Neuronal stem cell (in vitro differentiated cells): ENCODE data around the gene ARHGAP12.
A peak's percentile ranks its signal among the peaks of the same experiment; 100 is the strongest.

ENCODE experiments used
- DNase-seq: peaks from one replicate; pipeline ENCODE4 v3.0.0-alpha.2; 2013; ENCODE audit warnings: low spot score
- H2AFZ ChIP-seq: one replicate; pipeline ENCODE4 v1.6.1; 2013; ENCODE audit warnings: mild to moderate bottlenecking, low read length, inconsistent platforms
- H2AK5ac ChIP-seq: 2 replicates; pipeline ENCODE4 v1.6.1; 2013; ENCODE audit warnings: low read depth, mild to moderate bottlenecking, inconsistent platforms, low read length, moderate library complexity, mixed read lengths
- H2BK120ac ChIP-seq: 2 replicates; pipeline ENCODE4 v1.6.1; 2013; ENCODE audit warnings: low read depth, mild to moderate bottlenecking, inconsistent platforms, low read length, moderate library complexity, mixed read lengths
- H2BK12ac ChIP-seq: one replicate; pipeline ENCODE4 v1.6.1; 2013; ENCODE audit warnings: low read length, inconsistent platforms
- H2BK15ac ChIP-seq: 2 replicates; pipeline ENCODE4 v1.6.1; 2013; ENCODE audit warnings: mild to moderate bottlenecking, low read length, inconsistent platforms, mixed read lengths
- H2BK5ac ChIP-seq: one replicate; pipeline ENCODE4 v1.6.1; 2013; ENCODE audit warnings: inconsistent platforms, mild to moderate bottlenecking, low read length, moderate library complexity
- H3K14ac ChIP-seq: one replicate; pipeline ENCODE4 v1.6.1; 2013; ENCODE audit warnings: low read length, inconsistent platforms
- H3K18ac ChIP-seq: 2 replicates; pipeline ENCODE4 v1.6.1; 2013; ENCODE audit warnings: low read length, inconsistent platforms
- H3K23ac ChIP-seq: 2 replicates; pipeline ENCODE4 v1.6.1; 2013; ENCODE audit warnings: low read depth, mild to moderate bottlenecking, mixed read lengths, low read length, inconsistent platforms; ENCODE audit not compliant: poor library complexity
- H3K27ac ChIP-seq: replicated peaks from 3 replicates; pipeline ENCODE4 v1.5.1; 2013; ENCODE audit warnings: low read length, inconsistent platforms
- H3K27me3 ChIP-seq, 3 experiments: 2 replicates each; pipeline ENCODE4 v1.6.1; 2013; ENCODE audit warnings: low read length in 3 of 3, mild to moderate bottlenecking in 2 of 3, inconsistent platforms in 1 of 3, low read depth in 1 of 3, mixed read lengths in 1 of 3, moderate library complexity in 1 of 3; ENCODE audit not compliant: control insufficient read depth in 3 of 3, insufficient read depth in 3 of 3
- H3K36me3 ChIP-seq, 2 donors: replicated peaks in 1 of 2; 2 replicates each; pipeline ENCODE4 v1.6.1; 2013; ENCODE audit warnings: low read length in 2 of 2; ENCODE audit not compliant: control insufficient read depth in 2 of 2, insufficient read depth in 2 of 2
- H3K4ac ChIP-seq: 2 replicates; pipeline ENCODE4 v1.6.1; 2013; ENCODE audit warnings: inconsistent platforms, mild to moderate bottlenecking, low read length, moderate library complexity
- H3K4me1 ChIP-seq, 2 donors: 1 replicate in 1 of 2; 2 replicates in 1 of 2; pipeline ENCODE4 v1.6.1; 2013; ENCODE audit warnings: low read length in 2 of 2, low read depth in 1 of 2; ENCODE audit not compliant: control insufficient read depth in 2 of 2, insufficient read depth in 1 of 2
- H3K4me2 ChIP-seq: one replicate; pipeline ENCODE4 v1.6.1; 2013; ENCODE audit warnings: mild to moderate bottlenecking, low read length, inconsistent platforms; ENCODE audit not compliant: insufficient read depth, poor library complexity, severe bottlenecking
- H3K4me3 ChIP-seq, 2 donors: 2 replicates each; pipeline ENCODE4 v1.5.1; 2013; ENCODE audit warnings: low read length in 2 of 2, mild to moderate bottlenecking in 2 of 2, inconsistent platforms in 1 of 2, moderate library complexity in 1 of 2
- H3K79me1 ChIP-seq: one replicate; pipeline ENCODE4 v1.6.1; 2013; ENCODE audit warnings: low read depth, mild to moderate bottlenecking, inconsistent platforms, low read length, moderate library complexity
- H3K9ac ChIP-seq: one replicate; pipeline ENCODE4 v1.6.1; 2013; ENCODE audit warnings: mild to moderate bottlenecking, low read depth, low read length, inconsistent platforms; ENCODE audit not compliant: poor library complexity
- H3K9me3 ChIP-seq, 2 donors: replicated peaks in 1 of 2; 2 replicates each; pipeline versions ENCODE3 to v1.6.1; 2013; ENCODE audit warnings: low read length in 2 of 2, mild to moderate bottlenecking in 2 of 2, inconsistent platforms in 1 of 2, low read depth in 1 of 2, mixed read lengths in 1 of 2, moderate library complexity in 1 of 2; ENCODE audit not compliant: control insufficient read depth in 2 of 2, insufficient read depth in 1 of 2
- H4K8ac ChIP-seq: one replicate; pipeline ENCODE4 v1.6.1; 2013; ENCODE audit warnings: low read depth, mild to moderate bottlenecking, inconsistent platforms, low read length, moderate library complexity
- H4K91ac ChIP-seq: one replicate; pipeline ENCODE4 v1.6.1; 2013; ENCODE audit warnings: low read length, low read depth, mild to moderate bottlenecking, inconsistent platforms; ENCODE audit not compliant: poor library complexity
- WGBS, 2 donors: extraction: QIAGEN DNeasy Blood & Tissue Kit; methylation state at CpG; one replicate each; pipeline ENCODE4 v1.1.7; 2013; ENCODE audit warnings: missing lambda C conversion rate in 2 of 2, mixed read lengths in 1 of 2; ENCODE audit not compliant: insufficient read length in 2 of 2, insufficient replicate concordance in 1 of 2; ENCODE audit errors: extremely low coverage in 2 of 2; 5-methylcytosine and 5-hydroxymethylcytosine counted together

ARHGAP12 gene

DNA sequence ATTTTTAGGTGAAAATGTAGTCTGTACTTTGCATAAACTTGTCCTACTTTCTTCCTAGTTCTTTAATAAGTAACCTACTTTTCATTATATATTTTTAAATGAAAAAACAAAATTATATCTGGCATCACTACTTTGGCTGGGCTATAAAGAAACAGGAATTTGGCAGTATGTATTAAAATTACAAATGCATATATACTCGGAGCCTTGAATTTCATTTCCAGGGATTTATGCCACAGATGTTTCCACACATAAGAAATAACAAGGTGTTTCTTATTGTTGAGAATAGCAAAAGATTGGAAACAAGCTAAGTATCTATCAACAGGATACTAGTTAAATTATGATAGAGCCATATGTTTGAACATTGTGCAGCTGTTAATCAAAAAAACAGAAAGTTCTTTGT, 2.2 kb upstream of the ARHGAP12 start:
- Histone ChIP-seq H3K4me1 (peaks cover 4 to 14% of the 10 kb centered on the region in 2 donors), H3K79me1 (peaks cover 4% of the 10 kb centered on the region), H2AK5ac (no peak overlapping the region), H3K9ac (no peak overlapping the region), H2AFZ (no peak overlapping the region), H3K18ac (no peak overlapping the region), H3K36me3 (no peaks in the 10 kb centered on the region), H2BK5ac (no peak overlapping the region), H2BK120ac (no peak overlapping the region), H3K27ac (no peak overlapping the region), H3K9me3 (no peaks in the 10 kb centered on the region), H3K4me2 (no peak overlapping the region), H3K23ac (no peak overlapping the region), H4K8ac (no peak overlapping the region), H2BK12ac (no peak overlapping the region), H2BK15ac (no peak overlapping the region), H3K4ac (no peak overlapping the region), H3K27me3 (no peaks in the 10 kb centered on the region), H4K91ac (no peak overlapping the region), H3K14ac (no peak overlapping the region), H3K4me3 (no peak overlapping the region)
- WGBS, 2 donors = no CpG with 5 or more reads among the region's 1 CpG
- DNase-seq = no peak

DNA sequence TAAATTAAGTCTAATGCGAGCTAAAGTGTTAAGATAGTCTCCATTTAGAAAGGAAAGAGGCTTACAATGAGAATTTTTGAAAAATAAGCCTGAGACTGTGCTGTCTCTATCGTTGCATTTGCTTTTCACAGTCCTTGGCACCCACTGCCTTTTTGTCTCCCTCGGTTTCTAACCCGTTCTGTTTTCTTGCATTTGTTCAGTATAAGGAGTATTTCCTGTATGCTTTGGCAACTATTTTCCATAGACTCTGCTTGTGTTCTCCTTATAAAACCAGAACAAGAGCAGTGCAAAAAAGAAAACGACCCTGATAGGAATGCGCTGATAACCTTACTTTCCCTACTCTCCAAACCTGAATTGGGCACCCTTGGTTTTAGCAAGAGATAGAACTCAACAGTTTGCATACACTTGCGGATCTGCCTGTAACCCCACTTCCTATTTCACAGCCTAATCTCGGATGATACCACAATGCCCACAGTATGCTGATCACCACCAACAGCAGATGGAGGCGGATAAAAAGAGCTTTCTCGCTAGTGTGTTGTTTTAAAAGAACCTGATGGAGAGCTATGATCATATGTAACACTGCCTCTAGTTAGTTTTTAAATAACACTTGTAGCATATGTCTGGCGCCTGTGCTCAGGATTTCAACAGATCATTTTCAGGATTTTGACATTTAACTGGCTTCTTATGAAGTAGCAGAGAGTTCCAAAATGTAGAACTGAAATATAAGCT, 1.6 kb upstream of the ARHGAP12 start:
- no peak overlapping the region for H3K23ac ChIP-seq
- no peak overlapping the region for H3K4me2 ChIP-seq
- H3K14ac ChIP-seq = no peak overlapping the region
- no peak overlapping the region for H3K27ac ChIP-seq
- no peak overlapping the region for H2BK15ac ChIP-seq
- H3K79me1 ChIP-seq = peaks cover 4% of the 10 kb centered on the region
- no peak overlapping the region for H2BK12ac ChIP-seq
- no peaks in the 10 kb centered on the region for H3K9me3 ChIP-seq
- no CpG with 5 or more reads among the region's 11 CpGs for WGBS, 2 donors
- H3K9ac ChIP-seq = no peak overlapping the region
- H3K4me1 ChIP-seq = peaks cover 4 to 14% of the 10 kb centered on the region in 2 donors
- peak overlapping the region; percentile 99 for H2AFZ ChIP-seq
- H3K27me3 ChIP-seq = no peaks in the 10 kb centered on the region
- no peak overlapping the region for H3K4ac ChIP-seq
- H4K91ac ChIP-seq = no peak overlapping the region
- no peak overlapping the region for H4K8ac ChIP-seq
- peak overlapping the region in 1 of 2 donors; percentile 88 for H3K4me3 ChIP-seq
- no peak for DNase-seq
- no peaks in the 10 kb centered on the region for H3K36me3 ChIP-seq
- no peak overlapping the region for H2AK5ac ChIP-seq
- H2BK120ac ChIP-seq = no peak overlapping the region
- H3K18ac ChIP-seq = no peak overlapping the region
- H2BK5ac ChIP-seq = no peak overlapping the region

DNA sequence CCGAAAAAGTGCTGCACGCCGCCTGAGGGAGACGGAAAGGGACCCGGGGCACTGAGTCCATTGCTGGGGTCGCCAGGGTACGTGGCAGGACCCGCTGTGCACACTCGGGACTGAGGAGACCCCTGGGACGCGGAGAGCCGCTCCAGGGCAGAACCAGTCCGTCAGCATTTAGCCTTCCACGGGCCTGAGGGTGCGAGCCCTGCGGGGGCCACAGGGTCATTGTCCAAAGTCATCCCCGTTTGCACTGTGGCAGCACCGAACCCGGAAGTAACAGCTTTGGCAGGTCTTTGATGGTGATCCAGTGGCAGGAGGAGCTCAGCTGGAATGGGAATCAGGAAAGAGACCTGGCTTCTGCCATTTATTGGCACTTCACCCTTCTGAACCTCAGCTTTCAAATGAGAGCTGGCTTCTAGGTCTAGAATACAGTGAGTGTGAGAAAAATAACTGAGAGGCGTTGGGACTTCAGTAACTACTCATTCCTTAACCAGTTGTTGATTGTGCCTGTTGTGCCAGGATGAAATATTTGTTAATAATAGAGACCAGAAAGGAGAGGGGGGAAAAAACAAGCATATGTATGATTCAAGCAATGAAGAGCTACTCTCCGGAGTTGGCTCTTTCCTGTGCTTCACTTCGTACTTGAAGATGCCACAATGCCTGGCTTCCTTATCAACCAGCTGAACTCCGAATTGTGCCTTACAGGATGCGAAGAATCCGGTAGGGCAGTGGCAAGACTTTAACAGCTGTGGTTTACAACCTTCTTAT, 811 bp upstream of the ARHGAP12 start:
- Histone ChIP-seq H2AK5ac (no peak overlapping the region), H3K18ac (peak overlapping the region; percentile 66), H3K4me2 (peak overlapping the region; percentile 100), H2AFZ (peak overlapping the region; percentile 99), H3K27ac (no peak overlapping the region), H2BK5ac (no peak overlapping the region), H2BK12ac (no peak overlapping the region), H2BK120ac (peak overlapping the region; percentile 35), H3K14ac (no peak overlapping the region), H3K79me1 (peaks cover 4% of the 10 kb centered on the region), H3K9ac (peak overlapping the region; percentile 92), H3K9me3 (no peaks in the 10 kb centered on the region), H3K4me1 (peaks cover 4 to 14% of the 10 kb centered on the region in 2 donors), H3K4me3 (peak overlapping the region; percentile 88 to 92), H3K36me3 (no peaks in the 10 kb centered on the region), H3K4ac (no peak overlapping the region), H4K91ac (no peak overlapping the region), H4K8ac (no peak overlapping the region), H3K27me3 (no peaks in the 10 kb centered on the region), H2BK15ac (peak overlapping the region; percentile 69), H3K23ac (peak overlapping the region; percentile 99)
- DNase-seq = peak; percentile 6
- WGBS, 2 donors = no CpG with 5 or more reads among the region's 25 CpGs

DNA sequence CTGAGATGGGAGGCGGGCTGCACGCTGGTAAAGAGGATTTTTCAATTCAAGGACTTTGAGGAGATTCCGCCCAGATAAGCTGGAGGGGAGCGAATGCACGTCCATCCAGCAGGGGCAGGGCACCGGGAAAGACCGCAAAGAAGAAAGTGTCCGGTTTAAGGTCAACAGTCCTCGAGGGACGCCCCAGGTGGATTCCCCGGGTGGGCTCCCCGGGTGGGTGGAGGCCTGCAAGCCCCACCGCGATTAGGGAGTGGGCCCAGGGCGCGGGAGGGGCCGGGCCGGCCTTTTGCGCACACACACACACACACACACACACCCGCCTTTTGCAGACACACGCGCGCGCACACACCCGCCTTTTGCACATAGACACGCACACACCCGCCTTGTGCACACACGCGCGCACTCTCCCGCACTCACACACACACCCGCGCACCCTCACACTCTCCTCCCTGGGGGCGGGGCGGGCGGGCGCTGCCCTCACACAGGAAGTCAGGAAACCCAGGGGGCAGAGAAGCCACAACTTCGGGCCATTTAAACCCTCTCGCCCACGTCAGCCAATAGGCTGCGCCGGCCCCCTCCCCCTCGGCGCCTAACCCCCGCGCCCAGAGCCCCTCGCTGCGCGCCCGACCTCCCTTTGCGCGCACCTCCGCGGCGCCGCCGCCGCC, 615 bp downstream of the ARHGAP12 start:
- peak overlapping the region; percentile 99 for H2AFZ ChIP-seq
- H3K23ac ChIP-seq = peak overlapping the region; percentile 99
- peak; percentile 47 for DNase-seq
- no peak overlapping the region for H2BK12ac ChIP-seq
- peak overlapping the region; percentile 90 for H2BK5ac ChIP-seq
- H3K4ac ChIP-seq = peak overlapping the region; percentile 6
- no peak overlapping the region for H4K8ac ChIP-seq
- H3K27me3 ChIP-seq = no peaks in the 10 kb centered on the region
- H3K4me1 ChIP-seq = peaks cover 4 to 14% of the 10 kb centered on the region in 2 donors
- H3K36me3 ChIP-seq = no peaks in the 10 kb centered on the region
- peaks cover 0 to 11% of the 10 kb centered on the region in 2 donors for H3K9me3 ChIP-seq
- peak overlapping the region; percentile 100 for H3K4me2 ChIP-seq
- H2BK15ac ChIP-seq = peak overlapping the region; percentile 96
- H4K91ac ChIP-seq = no peak overlapping the region
- peak overlapping the region; percentile 88 to 100 for H3K4me3 ChIP-seq
- WGBS, 2 donors = no CpG with 5 or more reads among the region's 58 CpGs
- H3K14ac ChIP-seq = no peak overlapping the region
- peak overlapping the region; percentile 100 for H3K18ac ChIP-seq
- H3K9ac ChIP-seq = peak overlapping the region; percentile 99
- peak overlapping the region; percentile 98 for H3K27ac ChIP-seq
- peak overlapping the region; percentile 63 for H2AK5ac ChIP-seq
- H2BK120ac ChIP-seq = no peak overlapping the region
- peaks cover 4% of the 10 kb centered on the region for H3K79me1 ChIP-seq
